Measurements from ENCODE around the gene TMEM147.

DNA sequence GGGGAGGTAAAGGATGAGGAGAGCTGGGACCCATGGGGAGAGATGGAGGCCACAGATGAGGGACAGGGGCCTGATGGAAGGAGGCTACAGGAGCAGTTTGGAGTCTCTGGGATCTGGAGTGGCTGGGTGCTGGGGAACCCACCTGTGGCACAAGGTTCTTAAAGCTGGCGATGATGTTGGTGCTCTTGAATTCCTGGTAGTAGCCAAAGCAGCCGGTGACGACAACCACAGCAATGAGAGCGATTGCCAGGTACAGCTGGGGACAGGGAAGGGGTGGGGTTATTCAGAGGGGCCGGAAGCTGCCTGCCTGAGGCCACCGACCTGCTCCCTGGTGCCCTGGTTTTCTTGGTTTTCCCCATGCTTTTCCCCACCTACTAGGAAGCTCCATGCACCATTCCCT, 15.3 kb downstream of the TMEM147 start:
- TF ChIP-seq PBX3 (CRISPR knock-in tag; IDR thresholded peaks at IDR 0.05) (no peak), BCL11A (tag by site-specific recombination; IDR thresholded peaks at IDR 0.05; ENCODE audit: low read depth) (no peak), ZNF660 (tag by site-specific recombination; IDR thresholded peaks at IDR 0.05) (no peak), CTCF (tag by site-specific recombination; IDR thresholded peaks at IDR 0.05) (no peak), ZNF354C (tag by site-specific recombination; IDR thresholded peaks at IDR 0.05; ENCODE audit: borderline replicate concordance, low read depth) (no peak)

All from HEK293 (cell line).